ENCODE measurements around the gene UPP1.

- TF ChIP-seq YY1 (IDR thresholded peaks at IDR 0.05; ENCODE audit: low read depth, low read length) = no peak
- no peak for TF ChIP-seq CTCF (IDR thresholded peaks at IDR 0.05 in 2 of 3, conservative IDR thresholded peaks at IDR 0.05 in 1 of 3; ENCODE audit: control insufficient read depth in 2 of 3, extremely low read depth in 1 of 3, insufficient read depth in 1 of 3, low read depth in 3 of 3, low read length in 3 of 3)
- TF ChIP-seq NFXL1 (IDR thresholded peaks at IDR 0.05; ENCODE audit: borderline replicate concordance) = no peak
- TF ChIP-seq CREB1 (IDR thresholded peaks at IDR 0.05; ENCODE audit: low read depth) = no peak
- no peak for TF ChIP-seq NBN (IDR thresholded peaks at IDR 0.05)
- no peak for TF ChIP-seq EGR1 (IDR thresholded peaks at IDR 0.05; ENCODE audit: borderline replicate concordance in 1 of 2, low read depth in 2 of 2, low read length in 2 of 2)
- no peak for TF ChIP-seq EP300 (IDR thresholded peaks at IDR 0.05; ENCODE audit: borderline replicate concordance in 1 of 2, control insufficient read depth in 1 of 2, low read depth in 2 of 2, low read length in 2 of 2)
- TF ChIP-seq NR2C2 (IDR thresholded peaks at IDR 0.05; ENCODE audit: borderline replicate concordance, control insufficient read depth, insufficient read length, low read depth) = no peak
- no peak for TF ChIP-seq REST (IDR thresholded peaks at IDR 0.05; ENCODE audit: low read depth, low read length)
- TF ChIP-seq ATF2 (IDR thresholded peaks at IDR 0.05; ENCODE audit: low read length) = no peak
- TF ChIP-seq USF2 (IDR thresholded peaks at IDR 0.05; ENCODE audit: borderline replicate concordance, low read depth, low read length) = no peak
- no peak for TF ChIP-seq ZNF217 (IDR thresholded peaks at IDR 0.05)
- no peak for TF ChIP-seq BCL3 (IDR thresholded peaks at IDR 0.05; ENCODE audit: borderline replicate concordance, insufficient read depth, low read depth, low read length, poor library complexity, severe bottlenecking)
These were observed 3.1 kb upstream of the UPP1 start for GRCh38 chr7:48085942-48086341.
